Astrocyte of the hippocampus (primary cell): ENCODE data around the gene LRRC36.

Experiments
- DNase-seq: peaks from one replicate; pipeline ENCODE4 v3.0.0; 2011; ENCODE audit warnings: low read depth, low spot score

LRRC36 gene, protein sequence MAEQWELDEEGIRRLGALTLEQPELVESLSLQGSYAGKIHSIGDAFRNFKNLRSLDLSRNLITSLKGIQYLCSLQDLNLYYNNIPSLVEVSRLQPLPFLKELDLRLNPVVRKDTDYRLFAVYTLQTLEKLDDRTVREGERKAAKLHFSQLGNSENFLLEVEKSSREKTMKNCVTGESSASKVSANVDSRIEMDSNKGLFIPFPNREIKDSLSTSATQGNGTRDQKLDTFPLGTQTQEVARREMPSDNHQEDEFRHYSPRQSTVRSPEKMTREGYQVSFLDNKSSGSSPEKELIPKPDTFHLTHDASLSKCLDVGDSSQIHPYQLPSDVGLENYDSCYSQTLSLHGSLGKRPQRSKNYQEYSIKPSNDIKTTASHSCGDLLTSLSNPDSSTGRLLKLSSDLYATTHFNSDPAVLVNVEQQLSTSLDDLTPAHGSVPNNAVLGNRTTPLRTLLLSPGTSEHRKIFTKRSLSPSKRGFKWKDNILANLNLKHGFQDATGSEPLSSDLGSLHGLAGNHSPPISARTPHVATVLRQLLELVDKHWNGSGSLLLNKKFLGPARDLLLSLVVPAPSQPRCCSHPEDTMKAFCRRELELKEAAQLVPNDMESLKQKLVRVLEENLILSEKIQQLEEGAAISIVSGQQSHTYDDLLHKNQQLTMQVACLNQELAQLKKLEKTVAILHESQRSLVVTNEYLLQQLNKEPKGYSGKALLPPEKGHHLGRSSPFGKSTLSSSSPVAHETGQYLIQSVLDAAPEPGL

DNA sequence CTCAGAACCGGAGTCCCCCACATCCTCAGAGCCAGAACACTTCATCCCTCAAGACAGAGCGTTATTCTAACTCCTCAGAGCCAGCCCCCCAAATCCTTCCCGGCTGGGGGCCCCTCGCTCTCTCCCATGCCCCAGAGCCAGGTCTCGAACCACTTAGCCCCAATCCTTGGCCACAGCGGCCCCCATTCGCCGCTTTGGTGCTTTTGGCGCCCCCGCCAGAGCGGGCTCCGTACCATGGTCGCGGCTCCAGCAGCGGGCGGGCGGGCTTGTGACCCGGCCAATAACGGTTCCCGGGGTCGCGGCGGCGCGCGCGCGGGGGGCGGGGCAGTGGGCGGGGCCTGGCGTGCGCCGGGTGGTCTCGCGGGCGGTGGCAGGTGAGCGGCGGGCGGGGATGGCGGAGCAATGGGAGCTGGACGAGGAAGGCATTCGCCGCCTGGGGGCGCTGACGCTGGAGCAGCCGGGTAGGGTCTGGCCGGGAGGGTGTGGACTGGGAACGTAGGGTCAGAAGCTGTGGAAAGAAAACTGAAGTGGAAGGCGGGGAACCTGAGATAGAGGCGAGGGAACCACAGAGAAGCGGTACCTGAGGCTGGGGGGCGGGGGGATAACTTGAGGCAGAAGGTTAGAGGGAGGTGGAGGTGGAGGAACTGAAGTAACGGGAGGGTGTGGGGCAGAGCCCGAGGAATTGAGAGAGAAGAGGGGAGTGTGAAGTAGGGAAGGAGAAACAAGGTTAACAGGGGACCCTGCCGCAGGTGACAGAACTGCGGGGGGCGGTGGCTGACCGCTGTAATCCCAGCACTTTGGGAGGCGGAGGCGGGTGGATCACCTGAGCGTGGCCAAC lies at the start of gene LRRC36, which contains the start of gene KCTD19:
Gene LRRC36, plus strand, starts transcription at position 344 of the 838 bp plus-strand sequence. Its CDS starts 48 bp downstream, at position 392.
Gene KCTD19, minus strand, starts transcription at position 270 of the 838 bp plus-strand sequence. Its CDS starts 34 bp downstream, at position 236.
- peak; percentile 68 for DNase-seq

DNA sequence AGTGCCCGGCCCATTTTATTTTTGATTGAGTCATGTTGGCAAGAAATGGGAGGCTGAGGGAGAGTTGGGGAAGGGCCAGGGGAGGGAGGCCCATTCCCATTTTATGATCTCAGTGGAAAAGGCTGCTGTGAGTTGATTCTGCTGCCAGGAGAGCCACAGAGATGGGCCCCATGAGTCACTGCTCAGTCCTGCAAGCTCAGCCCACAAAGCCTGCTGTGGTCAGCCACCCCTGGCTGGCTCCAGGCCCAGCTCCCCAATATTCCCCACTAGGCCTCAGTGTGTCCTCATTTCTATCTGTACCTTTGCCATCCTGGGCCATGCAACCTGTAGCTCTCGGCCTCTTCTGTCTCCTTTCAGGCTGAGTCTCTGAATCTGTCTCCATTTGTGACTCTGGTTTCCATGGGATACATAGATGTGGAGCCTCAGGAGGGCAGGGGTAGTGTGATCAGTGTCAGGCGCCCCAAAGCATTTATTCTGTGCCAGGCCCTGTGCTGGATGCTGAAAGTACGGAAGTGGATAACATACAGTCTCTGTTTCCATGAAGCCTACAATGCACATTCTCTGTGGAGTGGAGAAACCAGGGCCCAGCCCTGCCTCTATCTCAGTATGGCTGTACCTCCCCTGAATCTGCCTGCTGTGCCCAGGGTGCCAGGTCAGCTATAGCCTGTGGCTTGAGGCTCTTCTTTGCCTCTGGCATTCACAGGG lies 49.2 kb upstream of the LRRC36 start:
- DNase-seq: peak; percentile 99

DNA sequence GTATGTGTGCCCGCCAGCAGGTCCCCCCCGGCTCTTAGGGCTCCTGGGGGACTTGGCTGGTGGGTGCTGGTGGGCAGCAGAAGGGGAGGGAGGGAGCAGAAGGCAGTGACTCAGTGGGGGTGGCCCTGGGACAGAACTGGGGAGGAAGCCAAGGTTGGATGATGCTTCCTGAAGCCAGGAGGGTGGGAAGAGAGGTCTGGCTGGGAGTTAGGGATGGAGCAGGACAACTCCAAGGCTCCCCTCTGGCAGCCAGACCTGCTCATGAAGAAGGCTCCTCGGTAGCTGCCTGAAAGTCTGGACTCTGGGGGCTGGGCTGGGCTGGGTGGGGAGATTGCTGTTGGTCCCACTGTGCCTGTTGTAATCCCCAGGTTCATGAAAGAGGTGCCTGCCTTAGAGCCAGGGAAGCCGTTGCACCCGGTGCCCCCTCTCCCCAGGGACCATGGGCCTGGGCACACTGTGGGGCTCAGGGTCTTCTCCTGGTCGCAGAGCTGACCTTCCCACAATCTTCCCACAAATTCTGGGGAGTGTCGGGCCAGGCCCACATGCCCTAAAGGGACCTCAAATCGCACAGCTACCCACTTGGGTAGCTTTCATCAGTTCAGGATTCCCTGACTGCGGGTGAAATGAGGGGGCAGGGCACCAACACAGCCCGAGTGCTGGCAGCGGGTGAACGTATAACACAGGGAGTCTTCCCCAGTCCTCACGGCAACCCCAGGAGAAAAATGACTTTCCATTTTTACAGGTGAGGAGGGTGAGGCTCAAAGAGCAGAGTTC lies 48.4 kb upstream of the LRRC36 start:
- peak; percentile 89 for DNase-seq

DNA sequence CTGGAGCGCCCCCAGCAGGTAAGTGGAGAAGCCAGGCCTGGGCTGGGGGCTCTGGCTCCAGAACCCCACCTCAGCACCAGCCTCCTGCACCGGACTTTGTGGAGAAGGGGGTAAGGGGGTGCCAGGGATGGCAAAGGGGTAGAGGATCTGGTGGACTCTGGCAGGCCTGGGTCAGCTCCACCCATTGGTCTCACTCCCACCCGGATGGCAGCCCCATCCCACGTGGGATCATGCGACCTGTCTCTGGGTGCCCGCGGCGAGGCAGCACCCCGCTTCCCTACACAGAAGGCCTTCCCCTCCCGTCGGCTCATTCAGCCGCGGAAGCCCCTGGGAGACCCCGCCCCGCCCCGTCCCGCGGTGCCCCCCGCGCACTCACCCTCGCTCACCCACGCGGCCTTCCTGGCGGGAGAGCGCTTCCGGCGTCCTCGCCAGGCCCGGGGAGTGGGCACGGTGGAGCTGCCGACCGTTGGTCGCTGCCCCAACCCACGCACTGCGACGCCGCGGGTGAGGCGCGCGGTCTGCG lies 47.8 kb upstream of the LRRC36 start:
- no peak for DNase-seq

DNA sequence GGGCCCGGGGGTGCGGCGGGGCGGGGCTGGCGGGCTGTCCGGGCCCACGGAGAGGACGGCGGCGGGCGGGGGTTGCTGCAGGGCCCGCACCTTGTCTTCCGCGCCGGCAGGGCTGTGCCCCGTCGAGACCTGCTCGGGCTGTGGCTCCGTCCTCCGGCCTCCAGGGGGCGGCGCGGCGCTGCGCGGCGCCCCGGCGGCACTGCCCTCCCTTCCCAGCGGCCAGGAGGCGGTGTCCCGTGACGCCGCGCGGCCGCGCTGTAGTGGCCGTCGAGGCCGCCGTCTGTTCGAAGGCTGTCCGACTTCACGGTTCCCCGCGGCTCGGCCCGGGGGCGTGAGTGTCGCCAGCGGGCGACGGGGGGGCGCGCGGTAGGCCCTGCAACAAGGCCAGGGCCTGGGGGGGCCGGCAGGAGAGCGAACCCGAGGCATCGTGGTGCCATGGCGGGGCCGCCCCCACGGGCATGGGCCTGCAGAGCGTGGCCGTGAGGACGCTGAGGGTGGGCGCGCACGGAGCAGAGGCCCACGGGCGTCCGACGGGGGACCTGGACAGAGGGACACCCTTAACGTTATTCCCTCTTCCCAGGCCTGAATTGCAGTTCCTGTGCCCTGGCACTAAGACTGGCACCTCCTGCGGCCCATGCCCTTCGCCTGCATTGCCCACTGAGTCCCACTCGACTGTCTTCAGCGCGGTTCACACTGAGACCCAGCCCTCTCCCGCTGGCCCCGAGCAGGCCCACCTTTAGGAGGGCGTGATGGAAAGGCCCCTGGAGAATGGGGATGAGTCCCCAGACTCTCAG lies 47.1 kb upstream of the LRRC36 start, which contains the start of gene PLEKHG4:
Gene PLEKHG4, plus strand, starts transcription at position 237 of the 794 bp plus-strand sequence. Its CDS starts 513 bp downstream, at position 750.
- DNase-seq: peak; percentile 89

DNA sequence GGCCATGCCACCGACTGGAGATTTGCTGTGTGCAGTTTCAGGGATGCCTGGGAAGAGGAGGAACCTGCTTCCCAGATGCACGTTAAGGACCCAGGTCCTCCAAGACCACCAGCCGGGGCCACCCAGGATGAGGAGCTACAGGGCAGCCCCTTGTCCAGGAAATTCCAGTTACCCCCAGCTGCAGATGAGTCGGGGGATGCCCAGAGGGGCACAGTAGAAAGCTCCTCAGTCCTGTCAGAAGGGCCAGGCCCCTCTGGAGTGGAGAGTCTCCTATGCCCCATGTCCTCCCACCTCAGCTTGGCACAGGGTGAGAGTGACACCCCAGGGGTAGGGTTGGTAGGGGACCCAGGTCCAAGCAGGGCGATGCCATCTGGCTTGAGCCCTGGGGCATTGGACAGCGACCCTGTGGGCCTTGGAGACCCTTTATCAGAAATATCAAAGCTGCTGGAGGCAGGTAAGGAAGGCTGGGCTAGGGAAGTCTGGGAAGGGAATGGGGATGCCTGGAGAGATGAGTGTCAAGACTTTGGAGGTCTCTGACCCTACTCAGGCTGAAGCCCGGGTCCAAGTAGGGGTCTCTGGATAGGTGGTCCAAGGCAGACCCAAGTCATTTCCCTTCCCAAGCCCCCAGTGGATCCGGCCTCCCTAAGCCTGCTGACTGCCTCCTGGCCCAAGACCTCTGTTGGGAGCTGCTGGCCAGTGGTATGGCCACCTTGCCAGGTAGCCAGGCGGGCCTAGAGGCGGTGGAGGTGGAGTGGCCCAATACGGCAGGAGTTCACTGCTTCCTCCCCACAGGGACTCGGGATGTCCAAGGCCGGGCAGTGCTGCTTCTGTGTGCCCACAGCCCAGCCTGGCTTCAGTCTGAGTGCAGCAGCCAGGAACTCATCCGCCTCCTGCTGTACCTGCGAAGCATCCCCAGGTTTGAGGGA lies 46.3 kb upstream of the LRRC36 start:
- DNase-seq: no peak

DNA sequence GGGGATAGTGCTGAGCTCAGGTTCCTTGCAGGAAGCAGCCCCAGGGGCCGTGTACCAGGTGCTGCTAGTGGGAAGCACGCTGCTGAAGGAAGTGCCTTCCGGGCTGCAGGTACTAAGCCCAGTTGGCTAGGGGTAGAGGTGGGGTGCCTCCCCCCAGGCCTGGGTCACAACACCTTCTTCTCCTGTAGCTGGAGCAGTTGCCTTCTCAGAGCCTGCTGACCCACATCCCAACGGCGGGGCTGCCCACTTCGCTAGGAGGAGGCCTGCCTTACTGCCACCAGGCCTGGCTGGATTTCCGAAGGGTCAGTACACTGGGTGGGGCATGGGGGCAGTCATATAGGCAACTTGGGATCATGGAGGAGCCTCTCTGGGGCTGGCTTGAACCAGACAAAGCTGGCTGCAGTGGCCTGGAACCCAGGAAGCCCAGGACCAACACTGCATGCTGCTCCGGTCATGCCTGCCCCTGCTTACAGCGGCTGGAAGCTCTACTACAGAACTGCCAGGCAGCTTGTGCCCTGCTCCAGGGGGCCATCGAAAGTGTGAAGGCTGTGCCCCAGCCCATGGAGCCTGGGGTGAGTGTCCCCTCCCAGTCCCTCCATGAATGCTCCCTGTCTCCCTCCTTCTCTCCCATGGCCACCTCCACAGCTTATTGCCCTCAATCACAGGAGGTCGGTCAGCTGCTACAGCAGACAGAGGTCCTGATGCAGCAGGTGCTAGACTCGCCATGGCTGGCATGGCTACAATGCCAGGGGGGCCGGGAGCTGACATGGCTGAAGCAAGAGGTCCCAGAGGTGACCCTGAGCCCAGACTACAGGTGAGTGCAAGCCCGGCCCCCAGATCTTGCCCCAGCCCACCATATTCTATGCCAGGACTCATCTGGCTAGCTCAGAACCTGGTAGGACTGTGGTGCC lies 44.8 kb upstream of the LRRC36 start:
- DNase-seq: no peak

DNA sequence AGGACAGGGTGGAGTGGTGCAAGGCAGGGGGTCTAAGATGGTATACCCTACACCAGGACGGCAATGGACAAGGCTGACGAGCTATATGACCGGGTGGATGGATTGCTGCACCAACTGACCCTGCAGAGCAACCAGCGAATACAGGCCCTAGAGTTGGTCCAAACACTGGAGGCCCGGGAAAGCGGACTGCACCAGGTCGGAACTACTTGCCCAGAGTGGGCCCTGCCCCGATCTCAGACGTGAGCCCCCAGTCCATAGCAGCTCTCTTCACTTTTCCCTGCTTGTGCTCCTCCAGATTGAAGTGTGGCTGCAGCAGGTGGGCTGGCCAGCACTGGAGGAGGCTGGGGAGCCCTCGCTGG lies 44.2 kb upstream of the LRRC36 start:
- no peak for DNase-seq

DNA sequence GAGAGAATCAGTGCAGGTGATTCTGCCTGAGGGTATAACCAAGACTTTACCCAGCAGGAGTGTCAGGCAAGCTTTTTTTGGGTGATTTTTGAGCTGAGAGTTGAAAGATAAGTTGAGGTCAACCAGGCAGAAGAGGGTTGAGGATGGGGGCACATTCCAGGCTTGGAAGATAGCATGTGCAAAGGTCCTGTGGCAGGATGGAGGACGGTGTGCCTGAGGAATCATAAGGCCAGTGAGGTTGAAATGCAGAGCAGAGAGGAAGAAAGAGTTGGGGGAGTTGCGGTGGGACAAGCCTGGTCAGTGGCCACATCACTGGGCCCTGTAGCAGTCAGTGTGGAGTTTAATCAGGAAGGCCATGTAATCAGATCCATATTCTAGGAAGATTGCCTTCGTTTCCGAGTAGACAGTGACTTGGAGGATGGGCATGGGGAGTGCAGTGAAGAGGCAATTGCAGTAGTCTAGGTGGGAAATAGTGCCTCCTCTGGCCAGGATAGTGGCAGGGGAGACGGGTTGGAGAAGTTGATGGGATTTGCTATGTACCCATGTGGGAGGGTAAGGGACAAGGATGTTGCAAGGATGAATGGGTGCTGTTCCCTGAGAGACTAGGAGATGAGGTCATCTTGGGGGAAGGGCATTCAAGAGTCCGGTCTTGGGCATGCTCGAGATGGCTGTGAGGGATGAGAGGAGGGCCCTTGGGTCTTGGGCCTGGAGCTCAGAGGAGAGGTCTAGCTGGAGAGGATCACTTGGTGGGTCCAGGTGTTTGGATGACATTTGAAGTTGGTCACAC lies 43.4 kb upstream of the LRRC36 start:
- peak; percentile 32 for DNase-seq

DNA sequence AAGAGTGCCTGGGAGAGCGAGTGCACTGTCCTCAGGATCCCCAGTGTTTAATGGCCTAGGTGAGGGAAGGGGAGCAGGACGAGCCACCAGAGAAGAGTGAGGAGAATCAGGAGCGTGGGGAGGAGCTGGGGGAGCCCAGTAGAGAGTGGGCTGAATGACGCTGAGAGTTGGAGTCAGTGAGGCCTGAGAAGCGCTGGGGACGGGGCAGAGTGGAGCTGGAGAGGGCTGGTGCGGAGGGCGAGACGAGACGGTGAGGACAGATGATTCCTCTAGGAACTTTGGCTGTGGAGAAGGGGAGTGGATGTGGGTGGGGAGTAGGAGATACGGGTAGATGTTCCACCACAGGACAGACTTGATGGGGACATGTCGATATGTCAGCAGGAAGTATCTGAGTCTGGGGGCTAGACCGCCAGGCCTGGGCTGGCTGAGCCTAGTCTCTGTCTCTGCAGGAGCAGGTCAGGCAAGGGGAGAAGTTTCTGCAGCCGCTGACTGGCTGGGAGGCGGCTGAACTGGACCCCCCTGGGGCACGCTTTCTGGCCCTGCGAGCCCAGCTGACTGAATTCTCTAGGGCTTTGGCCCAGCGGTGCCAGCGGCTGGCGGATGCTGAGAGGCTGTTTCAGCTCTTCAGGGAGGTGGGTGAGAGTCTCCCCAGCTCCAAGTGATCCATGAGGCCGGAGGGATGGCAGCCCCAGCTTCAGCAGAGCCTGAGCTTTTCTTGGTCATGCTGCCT lies 42.6 kb upstream of the LRRC36 start:
- no peak for DNase-seq

DNA sequence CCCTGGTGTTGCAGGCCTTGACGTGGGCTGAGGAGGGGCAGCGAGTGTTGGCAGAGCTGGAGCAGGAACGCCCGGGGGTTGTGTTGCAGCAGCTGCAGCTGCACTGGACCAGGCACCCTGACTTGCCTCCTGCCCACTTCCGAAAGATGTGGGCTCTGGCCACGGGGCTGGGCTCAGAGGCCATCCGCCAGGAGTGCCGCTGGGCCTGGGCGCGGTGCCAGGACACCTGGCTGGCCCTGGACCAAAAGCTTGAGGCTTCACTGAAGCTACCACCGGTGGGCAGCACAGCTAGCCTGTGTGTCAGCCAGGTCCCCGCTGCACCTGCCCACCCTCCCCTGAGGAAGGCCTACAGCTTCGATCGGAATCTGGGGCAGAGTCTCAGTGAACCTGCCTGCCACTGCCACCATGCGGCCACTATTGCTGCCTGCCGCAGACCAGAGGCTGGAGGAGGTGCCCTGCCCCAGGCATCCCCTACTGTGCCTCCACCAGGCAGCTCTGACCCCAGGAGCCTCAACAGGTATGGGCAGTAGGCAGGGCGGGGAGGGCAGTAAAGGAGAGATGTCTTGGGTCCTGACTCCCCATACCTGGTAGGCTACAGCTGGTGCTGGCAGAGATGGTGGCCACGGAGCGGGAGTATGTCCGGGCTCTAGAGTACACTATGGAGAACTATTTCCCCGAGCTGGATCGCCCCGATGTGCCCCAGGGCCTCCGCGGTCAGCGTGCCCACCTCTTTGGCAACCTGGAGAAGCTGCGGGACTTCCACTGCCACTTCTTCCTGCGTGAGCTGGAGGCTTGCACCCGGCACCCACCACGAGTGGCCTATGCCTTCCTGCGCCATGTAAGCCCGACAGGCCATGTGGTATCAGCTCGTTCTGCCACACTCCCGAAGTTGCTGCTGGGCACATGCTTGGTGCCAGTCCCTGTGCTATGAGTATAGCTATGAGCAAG lies 41.6 kb upstream of the LRRC36 start:
- peak; percentile 71 for DNase-seq

DNA sequence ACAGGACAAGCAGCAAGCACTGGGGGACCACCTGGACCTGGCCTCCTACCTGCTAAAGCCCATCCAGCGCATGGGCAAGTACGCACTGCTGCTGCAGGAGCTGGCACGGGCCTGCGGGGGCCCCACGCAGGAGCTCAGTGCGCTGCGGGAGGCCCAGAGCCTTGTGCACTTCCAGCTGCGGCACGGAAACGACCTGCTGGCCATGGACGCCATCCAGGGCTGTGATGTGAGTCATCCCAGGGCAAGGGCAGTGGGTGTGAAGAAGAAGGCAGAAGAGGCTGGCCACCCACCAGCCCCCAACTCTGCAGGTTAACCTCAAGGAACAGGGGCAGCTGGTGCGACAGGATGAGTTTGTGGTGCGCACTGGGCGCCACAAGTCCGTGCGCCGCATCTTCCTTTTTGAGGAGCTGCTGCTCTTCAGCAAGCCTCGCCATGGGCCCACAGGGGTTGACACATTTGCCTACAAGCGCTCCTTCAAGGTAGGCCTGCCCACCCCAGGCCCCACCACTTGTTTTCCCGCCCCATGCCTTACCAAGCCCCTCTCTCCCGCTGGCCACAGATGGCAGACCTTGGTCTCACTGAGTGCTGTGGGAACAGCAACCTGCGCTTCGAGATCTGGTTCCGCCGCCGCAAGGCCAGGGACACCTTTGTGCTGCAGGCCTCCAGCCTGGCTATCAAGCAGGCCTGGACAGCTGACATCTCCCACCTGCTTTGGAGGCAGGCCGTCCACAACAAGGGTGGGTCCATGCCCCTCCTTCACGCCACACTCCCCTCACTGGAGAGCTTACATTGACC lies 40.0 kb upstream of the LRRC36 start:
- peak; percentile 39 for DNase-seq

DNA sequence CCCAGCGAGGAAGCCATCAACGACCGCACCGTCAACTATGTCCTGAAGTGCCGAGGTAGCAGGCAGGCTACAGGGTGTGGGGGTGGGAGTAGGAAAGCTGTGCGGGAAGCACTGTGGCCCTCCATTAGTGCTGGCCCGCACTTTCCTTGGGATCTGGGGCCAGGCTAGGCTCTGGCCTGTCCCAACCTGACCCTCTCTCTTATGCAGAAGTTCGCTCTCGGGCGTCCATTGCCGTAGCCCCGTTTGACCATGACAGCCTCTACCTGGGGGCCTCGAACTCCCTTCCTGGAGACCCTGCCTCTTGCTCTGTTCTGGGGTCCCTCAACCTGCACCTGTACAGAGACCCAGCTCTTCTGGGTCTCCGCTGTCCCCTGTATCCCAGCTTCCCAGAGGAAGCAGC lies 38.7 kb upstream of the LRRC36 start:
- DNase-seq: no peak

DNA sequence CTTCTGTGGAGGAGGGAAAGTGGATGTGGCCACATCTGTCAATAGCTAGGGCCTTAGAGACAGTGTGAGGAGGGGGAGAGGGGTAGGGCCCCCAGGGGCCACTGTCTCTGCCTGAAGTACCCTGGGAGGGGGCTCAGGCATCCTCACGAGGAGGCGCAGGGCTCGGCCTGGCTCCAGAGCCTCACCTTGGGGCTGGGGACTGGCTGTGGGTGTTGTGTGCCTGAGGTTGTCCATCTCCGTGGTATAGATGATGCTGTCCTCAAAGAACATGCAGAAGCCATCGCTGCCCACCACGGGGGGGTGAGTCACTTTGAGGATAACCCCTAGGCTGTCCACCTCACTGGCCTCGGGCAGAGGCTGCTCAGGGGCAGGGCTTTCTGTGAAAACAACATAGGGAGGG lies 35.2 kb upstream of the LRRC36 start:
- DNase-seq: no peak
